SU-DHL-6 (cell line): ENCODE data around the gene RELN.

Experiments used
- H2AFZ ChIP-seq: fragments of 200-600 bp; sonication (generic); 2 replicates; pipeline ENCODE4 v1.6.1; 2014; ENCODE audit warnings: low read depth, mild to moderate bottlenecking, moderate library complexity, mixed read lengths, antibody characterized with exemption, low read length; ENCODE audit not compliant: severe bottlenecking
- H3F3A ChIP-seq: fragments of 200-600 bp; shearing (Covaris generic); 2 replicates; pipeline ENCODE4 v1.6.0; 2016; ENCODE audit warnings: antibody characterized with exemption, mild to moderate bottlenecking; ENCODE audit not compliant: insufficient read depth
- H3K27ac ChIP-seq: fragments of 200-600 bp; sonication (generic); 2 replicates; pipeline ENCODE4 v1.5.1; 2016; ENCODE audit warnings: low read depth, mild to moderate bottlenecking, low read length, moderate library complexity, mixed read lengths
- H3K27me3 ChIP-seq: fragments of 200-600 bp; sonication (generic), shearing (Covaris generic); 2 replicates; pipeline ENCODE4 v1.6.0; 2014; ENCODE audit warnings: mild to moderate bottlenecking, low read length
- H3K36me3 ChIP-seq: fragments of 200-600 bp; sonication (generic); 2 replicates; pipeline ENCODE4 v1.6.1; 2014; ENCODE audit warnings: mild to moderate bottlenecking, low read length, mixed read lengths
- H3K4me2 ChIP-seq: fragments of 300-600, 200-600 bp; shearing (Covaris generic), sonication (generic); 2 replicates; pipeline ENCODE4 v1.6.0; 2014; ENCODE audit warnings: low read length, low read depth, mild to moderate bottlenecking; ENCODE audit not compliant: poor library complexity, severe bottlenecking
- H3K4me3 ChIP-seq: fragments of 200-600 bp; sonication (generic); 2 replicates; pipeline ENCODE4 v1.5.1; 2014; ENCODE audit warnings: antibody characterized with exemption, low read length, mild to moderate bottlenecking, mixed read lengths; ENCODE audit not compliant: insufficient read depth, poor library complexity, severe bottlenecking
- H3K79me2 ChIP-seq: fragments of 200-600 bp; sonication (generic); 2 replicates; pipeline ENCODE4 v1.6.1; 2014; ENCODE audit warnings: mild to moderate bottlenecking, low read length, moderate library complexity; ENCODE audit not compliant: insufficient read depth
- H3K9ac ChIP-seq: fragments of 200-600 bp; sonication (generic); 2 replicates; pipeline ENCODE4 v1.7.0; 2014; ENCODE audit warnings: mild to moderate bottlenecking, low read length
- H3K9me2 ChIP-seq: fragments of 200-600 bp; sonication (generic); replicated peaks from 2 replicates; pipeline ENCODE4 v1.6.1; 2014; ENCODE audit warnings: low read length; ENCODE audit not compliant: insufficient read depth
- H3K9me3 ChIP-seq: fragments of 200-600 bp; sonication (generic); 2 replicates; pipeline ENCODE4 v1.6.1; 2014; ENCODE audit warnings: low read length, mixed read lengths; ENCODE audit not compliant: insufficient read depth
- H4K20me1 ChIP-seq: fragments of 200-600 bp; sonication (generic); 2 replicates; pipeline ENCODE4 v1.6.1; 2014; ENCODE audit warnings: low read depth, mild to moderate bottlenecking, antibody characterized with exemption, low read length, moderate library complexity, mixed read lengths
- EZH2phosphoT487 ChIP-seq: fragments of 200-600 bp; sonication (generic), shearing (Covaris generic); conservative IDR thresholded peaks from 2 replicates; pipeline ENCODE4 v1.6.1; 2018; ENCODE audit warnings: mild to moderate bottlenecking, antibody characterized with exemption, low read length, moderate library complexity, mixed read lengths
- TF ChIP-seq, protein P1 (sequence below): fragments of 200-600 bp; sonication (generic); IDR thresholded peaks from one replicate; pipeline ENCODE4 v1.5.1; 2017; ENCODE audit warnings: antibody characterized with exemption, mild to moderate bottlenecking, low read length, moderate library complexity; ENCODE audit not compliant: insufficient read depth, poor library complexity, severe bottlenecking

RELN gene

DNA sequence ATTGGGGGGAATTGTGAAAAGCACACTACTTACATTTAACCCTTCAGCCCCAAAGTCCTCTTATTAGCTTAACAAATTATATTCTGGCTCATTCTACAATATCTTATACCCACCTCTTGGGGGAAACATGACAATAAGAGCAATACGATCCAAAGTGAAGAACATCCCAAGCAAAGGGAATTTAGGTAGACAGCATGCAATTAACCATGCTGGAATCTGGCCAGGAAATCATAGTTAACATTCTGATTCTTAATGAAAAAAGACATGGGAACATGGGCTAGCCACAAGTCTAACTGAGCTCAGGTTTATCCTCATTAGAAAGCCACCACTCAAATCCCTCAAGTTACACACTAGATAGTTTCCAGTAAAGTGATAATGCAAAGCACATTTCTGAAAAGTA is 301.5 kb downstream of the RELN start:
- Histone ChIP-seq H3K79me2 (no peaks in the 10 kb centered on the region), H2AFZ (no peak overlapping the region), H3F3A (no peaks in the 10 kb centered on the region), H3K9me3 (no peaks in the 10 kb centered on the region), H3K36me3 (no peaks in the 10 kb centered on the region), H3K9ac (no peak overlapping the region), H3K27ac (no peak overlapping the region), H3K4me3 (no peak overlapping the region), H4K20me1 (no peaks in the 10 kb centered on the region), H3K27me3 (no peaks in the 10 kb centered on the region), H3K4me2 (no peak overlapping the region), H3K9me2 (no peaks in the 10 kb centered on the region)
- TF ChIP-seq, protein P1, sequence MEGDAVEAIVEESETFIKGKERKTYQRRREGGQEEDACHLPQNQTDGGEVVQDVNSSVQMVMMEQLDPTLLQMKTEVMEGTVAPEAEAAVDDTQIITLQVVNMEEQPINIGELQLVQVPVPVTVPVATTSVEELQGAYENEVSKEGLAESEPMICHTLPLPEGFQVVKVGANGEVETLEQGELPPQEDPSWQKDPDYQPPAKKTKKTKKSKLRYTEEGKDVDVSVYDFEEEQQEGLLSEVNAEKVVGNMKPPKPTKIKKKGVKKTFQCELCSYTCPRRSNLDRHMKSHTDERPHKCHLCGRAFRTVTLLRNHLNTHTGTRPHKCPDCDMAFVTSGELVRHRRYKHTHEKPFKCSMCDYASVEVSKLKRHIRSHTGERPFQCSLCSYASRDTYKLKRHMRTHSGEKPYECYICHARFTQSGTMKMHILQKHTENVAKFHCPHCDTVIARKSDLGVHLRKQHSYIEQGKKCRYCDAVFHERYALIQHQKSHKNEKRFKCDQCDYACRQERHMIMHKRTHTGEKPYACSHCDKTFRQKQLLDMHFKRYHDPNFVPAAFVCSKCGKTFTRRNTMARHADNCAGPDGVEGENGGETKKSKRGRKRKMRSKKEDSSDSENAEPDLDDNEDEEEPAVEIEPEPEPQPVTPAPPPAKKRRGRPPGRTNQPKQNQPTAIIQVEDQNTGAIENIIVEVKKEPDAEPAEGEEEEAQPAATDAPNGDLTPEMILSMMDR, result no peak
- no peak for TF ChIP-seq EZH2phosphoT487

GRCh38 chr7:103687272-103687671 is 302.2 kb downstream of the RELN start:
- H2AFZ ChIP-seq, result no peak overlapping the region
- H3K9ac ChIP-seq, result no peak overlapping the region
- H3K36me3 ChIP-seq, result no peaks in the 10 kb centered on the region
- H4K20me1 ChIP-seq, result no peaks in the 10 kb centered on the region
- H3K27ac ChIP-seq, result no peak overlapping the region
- H3K27me3 ChIP-seq, result no peaks in the 10 kb centered on the region
- TF ChIP-seq EZH2phosphoT487, result no peak
- no peak overlapping the region for H3K4me2 ChIP-seq
- H3K79me2 ChIP-seq, result no peaks in the 10 kb centered on the region
- H3K9me2 ChIP-seq, result no peaks in the 10 kb centered on the region
- no peak overlapping the region for H3K4me3 ChIP-seq
- no peaks in the 10 kb centered on the region for H3F3A ChIP-seq
- H3K9me3 ChIP-seq, result no peaks in the 10 kb centered on the region

DNA sequence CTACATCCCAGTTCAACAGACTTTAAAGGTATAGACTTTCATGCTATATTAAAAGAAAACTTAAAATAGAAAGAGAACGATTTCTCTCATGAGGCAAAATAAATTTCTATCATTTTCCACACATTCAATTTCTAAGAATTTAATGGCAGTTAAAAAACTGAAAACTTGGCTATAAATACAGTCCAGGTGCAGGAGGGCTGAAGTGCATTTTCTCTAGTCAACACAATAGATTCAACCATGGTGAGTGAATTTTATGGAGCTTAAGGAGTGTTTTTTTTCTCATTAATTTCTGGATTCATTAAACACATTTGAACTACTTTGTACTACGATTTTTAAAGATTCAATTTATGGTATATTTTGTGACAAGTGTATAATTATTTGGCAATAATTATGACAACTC is 302.7 kb downstream of the RELN start:
- no peaks in the 10 kb centered on the region for H3F3A ChIP-seq
- H3K9me3 ChIP-seq, result no peaks in the 10 kb centered on the region
- TF ChIP-seq EZH2phosphoT487, result no peak
- TF ChIP-seq, protein P1, result no peak
- H2AFZ ChIP-seq, result no peak overlapping the region
- H3K27me3 ChIP-seq, result no peaks in the 10 kb centered on the region
- H3K4me2 ChIP-seq, result no peak overlapping the region
- H3K79me2 ChIP-seq, result no peaks in the 10 kb centered on the region
- no peaks in the 10 kb centered on the region for H4K20me1 ChIP-seq
- H3K36me3 ChIP-seq, result no peaks in the 10 kb centered on the region
- no peaks in the 10 kb centered on the region for H3K9me2 ChIP-seq
- no peak overlapping the region for H3K4me3 ChIP-seq
- H3K9ac ChIP-seq, result no peak overlapping the region
- H3K27ac ChIP-seq, result no peak overlapping the region

- no peak overlapping the region for H3K27ac ChIP-seq
- no peak for TF ChIP-seq EZH2phosphoT487
- TF ChIP-seq, protein P1, result no peak
- no peaks in the 10 kb centered on the region for H3K36me3 ChIP-seq
- no peaks in the 10 kb centered on the region for H3K79me2 ChIP-seq
- no peak overlapping the region for H3K4me2 ChIP-seq
- H3F3A ChIP-seq, result no peaks in the 10 kb centered on the region
- H3K9me2 ChIP-seq, result no peaks in the 10 kb centered on the region
- H3K4me3 ChIP-seq, result no peak overlapping the region
- H3K27me3 ChIP-seq, result no peaks in the 10 kb centered on the region
- H2AFZ ChIP-seq, result no peak overlapping the region
- no peaks in the 10 kb centered on the region for H3K9me3 ChIP-seq
- no peaks in the 10 kb centered on the region for H4K20me1 ChIP-seq
- H3K9ac ChIP-seq, result no peak overlapping the region
Measured at GRCh38 chr7:103686064-103686463, 303.4 kb downstream of the RELN start.
